ENCODE results near the gene FOXK1.

Gene FOXK1

DNA sequence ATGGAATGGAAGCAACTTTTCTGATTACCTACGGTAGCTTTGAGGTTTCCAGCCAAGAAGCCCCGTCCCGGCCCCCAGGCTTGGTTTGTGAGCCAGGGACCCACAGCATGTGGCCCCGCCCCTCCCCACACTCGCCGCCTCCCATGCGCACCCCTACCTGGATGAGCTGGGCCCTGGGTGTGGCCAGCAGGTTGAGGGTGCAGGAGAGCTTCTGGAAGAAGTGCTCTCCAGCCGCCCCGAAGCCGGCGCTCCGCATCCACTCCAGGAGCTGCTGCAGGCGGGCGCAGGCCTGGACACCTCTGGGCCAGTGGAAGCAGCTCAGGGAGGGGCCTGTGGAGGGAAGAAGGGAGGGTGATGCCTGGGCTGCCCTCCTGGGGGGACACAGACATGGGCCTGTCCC is 133.0 kb downstream of the FOXK1 start:
- no peaks in the 10 kb centered on the region for H3K27me3 ChIP-seq
- no peaks in the 10 kb centered on the region for H3K9me3 ChIP-seq
- no peaks in the 10 kb centered on the region for H3K4me1 ChIP-seq
- H3K36me3 ChIP-seq = no peaks in the 10 kb centered on the region
- DNase-seq = no peak
- no peak overlapping the region for H3K4me3 ChIP-seq (ENCODE audit: low read depth, low read length)
- TF ChIP-seq, protein P1, sequence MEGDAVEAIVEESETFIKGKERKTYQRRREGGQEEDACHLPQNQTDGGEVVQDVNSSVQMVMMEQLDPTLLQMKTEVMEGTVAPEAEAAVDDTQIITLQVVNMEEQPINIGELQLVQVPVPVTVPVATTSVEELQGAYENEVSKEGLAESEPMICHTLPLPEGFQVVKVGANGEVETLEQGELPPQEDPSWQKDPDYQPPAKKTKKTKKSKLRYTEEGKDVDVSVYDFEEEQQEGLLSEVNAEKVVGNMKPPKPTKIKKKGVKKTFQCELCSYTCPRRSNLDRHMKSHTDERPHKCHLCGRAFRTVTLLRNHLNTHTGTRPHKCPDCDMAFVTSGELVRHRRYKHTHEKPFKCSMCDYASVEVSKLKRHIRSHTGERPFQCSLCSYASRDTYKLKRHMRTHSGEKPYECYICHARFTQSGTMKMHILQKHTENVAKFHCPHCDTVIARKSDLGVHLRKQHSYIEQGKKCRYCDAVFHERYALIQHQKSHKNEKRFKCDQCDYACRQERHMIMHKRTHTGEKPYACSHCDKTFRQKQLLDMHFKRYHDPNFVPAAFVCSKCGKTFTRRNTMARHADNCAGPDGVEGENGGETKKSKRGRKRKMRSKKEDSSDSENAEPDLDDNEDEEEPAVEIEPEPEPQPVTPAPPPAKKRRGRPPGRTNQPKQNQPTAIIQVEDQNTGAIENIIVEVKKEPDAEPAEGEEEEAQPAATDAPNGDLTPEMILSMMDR (IDR thresholded peaks at IDR 0.05; ENCODE audit: low read depth, low read length) = no peak

DNA sequence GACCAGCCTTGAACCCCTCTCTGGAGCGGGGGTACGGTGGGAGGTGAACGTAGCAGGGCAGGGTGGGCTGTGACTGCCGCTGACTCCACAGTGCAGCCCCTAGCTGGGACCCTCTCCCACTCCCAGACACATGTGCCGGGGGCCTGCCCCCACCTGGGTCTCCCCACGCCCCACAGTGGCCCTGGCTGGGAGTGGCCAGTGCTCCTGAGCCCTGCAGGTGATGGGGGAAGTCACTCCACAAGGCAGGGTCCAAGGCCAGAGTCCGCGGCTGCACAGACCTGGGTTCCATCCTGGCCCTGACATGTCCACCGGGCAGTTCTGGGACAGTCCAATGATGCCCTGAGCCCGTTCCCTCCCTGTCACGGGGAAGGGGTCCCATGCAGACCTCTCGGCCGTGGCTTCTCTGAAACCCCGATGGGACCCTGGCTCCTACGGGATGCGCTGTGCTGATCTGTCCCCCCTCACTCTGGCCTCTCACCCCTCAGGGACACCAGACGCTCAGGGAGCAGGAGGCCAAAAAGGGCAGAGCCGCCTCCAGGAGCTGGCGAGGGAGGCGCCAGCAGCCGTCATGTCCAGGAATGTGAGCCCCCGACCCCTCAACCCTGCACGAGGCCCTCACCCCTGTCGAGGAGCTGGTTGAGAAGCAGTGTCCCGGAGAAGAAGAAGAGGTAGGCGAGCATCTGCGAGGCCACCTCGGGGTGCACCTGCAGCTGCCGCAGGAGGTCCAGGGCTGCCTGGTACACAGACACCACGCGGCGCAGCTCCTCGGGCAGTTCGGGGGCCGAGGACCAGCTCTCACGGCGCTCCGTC is 133.7 kb downstream of the FOXK1 start:
- no peak overlapping the region for H3K4me3 ChIP-seq (ENCODE audit: low read depth, low read length)
- H3K27me3 ChIP-seq = no peaks in the 10 kb centered on the region
- TF ChIP-seq, protein P1 (IDR thresholded peaks at IDR 0.05; ENCODE audit: low read depth, low read length) = no peak
- H3K36me3 ChIP-seq = no peaks in the 10 kb centered on the region
- H3K4me1 ChIP-seq = no peaks in the 10 kb centered on the region
- DNase-seq = no peak
- no peaks in the 10 kb centered on the region for H3K9me3 ChIP-seq

DNA sequence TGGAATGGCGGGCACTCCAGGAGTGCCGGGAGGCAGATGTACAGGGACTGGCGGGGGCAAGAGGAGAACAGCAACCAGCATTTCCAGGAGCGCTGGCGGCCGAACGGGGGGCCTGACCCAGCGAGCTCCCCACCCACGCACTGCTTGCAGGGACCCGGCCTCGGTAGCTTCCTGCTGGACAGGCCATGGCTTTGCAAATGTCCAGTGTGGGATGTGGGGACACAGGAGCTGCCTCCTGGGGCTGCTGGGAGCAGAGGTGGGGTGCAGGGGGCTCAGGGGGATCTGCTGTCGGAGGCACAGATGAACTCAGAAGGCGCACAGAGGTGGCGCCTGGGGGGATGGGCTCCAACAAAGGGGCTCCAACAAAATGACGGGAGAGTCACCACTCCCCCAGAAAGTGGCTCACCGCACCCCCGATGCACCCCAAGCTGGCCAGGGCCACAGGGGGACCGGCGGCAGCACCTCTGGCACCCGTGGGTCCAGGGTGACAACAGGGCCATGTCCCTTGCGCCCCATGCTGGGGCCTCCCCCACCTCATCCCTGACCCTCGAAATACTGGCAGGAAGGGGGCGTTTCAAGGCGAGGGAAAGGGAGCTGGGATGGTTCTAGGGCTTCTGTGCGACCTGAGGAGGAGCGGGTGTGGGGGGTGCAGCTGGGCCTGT is 134.5 kb downstream of the FOXK1 start:
- TF ChIP-seq, protein P1 (IDR thresholded peaks at IDR 0.05; ENCODE audit: low read depth, low read length) = no peak
- no peaks in the 10 kb centered on the region for H3K4me1 ChIP-seq
- H3K36me3 ChIP-seq = no peaks in the 10 kb centered on the region
- H3K4me3 ChIP-seq (ENCODE audit: low read depth, low read length) = no peak overlapping the region
- no peak for DNase-seq
- H3K9me3 ChIP-seq = no peaks in the 10 kb centered on the region
- no peaks in the 10 kb centered on the region for H3K27me3 ChIP-seq

DNA sequence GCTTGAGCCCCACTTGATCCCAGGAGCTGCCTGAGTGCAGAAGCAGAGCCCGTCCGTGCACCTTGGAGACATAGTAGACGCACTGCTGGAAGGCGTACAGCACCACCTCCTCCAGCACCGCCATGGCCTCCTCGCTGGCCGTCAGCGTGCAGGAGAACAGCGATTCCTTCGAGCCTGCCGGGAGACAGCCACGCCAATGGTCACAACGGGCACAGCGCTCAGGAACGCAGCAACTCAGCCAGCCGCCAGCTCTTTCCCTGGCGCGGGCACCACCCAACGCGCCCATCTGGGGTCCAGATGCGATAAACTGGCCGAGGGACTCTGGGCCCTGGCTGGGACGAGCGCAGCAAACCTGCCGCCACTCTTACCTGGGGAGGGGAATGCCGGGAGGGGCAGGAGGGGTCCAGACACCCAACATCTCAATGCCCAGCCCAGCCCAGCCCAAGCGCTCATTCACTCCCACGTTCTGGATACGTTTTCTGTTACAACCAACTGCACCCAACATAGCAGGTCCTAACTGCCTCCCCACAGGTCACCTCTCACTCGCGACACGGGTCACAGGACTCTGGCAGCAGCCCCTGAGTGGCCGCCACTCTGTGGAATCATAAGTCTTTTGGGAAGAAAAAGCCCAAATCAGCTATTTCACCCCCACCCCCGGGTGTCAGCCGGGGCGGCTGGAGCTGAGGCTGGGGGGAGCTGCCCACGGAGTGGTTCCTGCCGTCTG is 135.2 kb downstream of the FOXK1 start:
- DNase-seq = no peak
- H3K36me3 ChIP-seq = no peaks in the 10 kb centered on the region
- no peaks in the 10 kb centered on the region for H3K9me3 ChIP-seq
- TF ChIP-seq, protein P1 (IDR thresholded peaks at IDR 0.05; ENCODE audit: low read depth, low read length) = no peak
- no peaks in the 10 kb centered on the region for H3K27me3 ChIP-seq
- no peak overlapping the region for H3K4me3 ChIP-seq (ENCODE audit: low read depth, low read length)
- H3K4me1 ChIP-seq = no peaks in the 10 kb centered on the region

GRCh38 chr7:4818000-4818794 is 136.1 kb downstream of the FOXK1 start:
- DNase-seq = no peak
- TF ChIP-seq, protein P1 (IDR thresholded peaks at IDR 0.05; ENCODE audit: low read depth, low read length) = no peak
- Histone ChIP-seq H3K4me1 (no peaks in the 10 kb centered on the region), H3K9me3 (no peaks in the 10 kb centered on the region), H3K27me3 (no peaks in the 10 kb centered on the region), H3K4me3 (ENCODE audit: low read depth, low read length) (no peak overlapping the region), H3K36me3 (no peaks in the 10 kb centered on the region)
